ENCODE data around the gene BPIFA2. TPM values are rescaled to one million over a fixed set of nuclear protein-coding genes. Genes with fewer than 3 reads are reported as not detected.

BPIFA2 gene
- total and polyA plus RNA-seq, 2 of the 4 experiments (the other 2 are of a cell fraction), result not detected

DNA sequence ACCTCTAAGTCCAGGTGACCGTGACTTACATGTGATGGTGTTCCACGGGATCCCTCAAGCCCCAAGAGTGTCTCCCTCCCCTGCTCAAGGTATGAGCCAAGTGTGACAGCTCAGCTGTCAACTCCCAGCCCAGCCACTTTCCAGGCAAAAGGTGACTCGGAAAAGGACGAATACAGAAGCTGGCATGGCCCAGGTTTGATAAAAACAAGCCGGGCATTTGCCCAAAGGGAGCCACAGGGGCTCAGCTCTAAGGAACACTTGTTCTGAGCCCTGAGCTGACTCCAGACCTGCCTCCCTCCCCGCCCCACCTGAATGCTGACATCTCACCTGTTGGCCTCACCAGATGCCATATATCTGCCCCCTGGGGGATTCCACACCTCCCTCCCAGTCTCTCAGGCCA lies 43.0 kb upstream of the BPIFA2 start:
- H3K4me3 ChIP-seq (ENCODE audit: insufficient read depth, low read depth, low read length), result no peak overlapping the region
- H3K27me3 ChIP-seq (ENCODE audit: control insufficient read depth, insufficient read depth, low read length), result peaks cover 5% of the 10 kb centered on the region
- H3K14ac ChIP-seq (replicated peaks; ENCODE audit: low read depth, low read length), result no peak overlapping the region
- H2AK5ac ChIP-seq (ENCODE audit: low read depth, low read length), result no peak overlapping the region
- no peak overlapping the region for H2BK5ac ChIP-seq (ENCODE audit: low read depth, low read length, poor library complexity, severe bottlenecking)
- DNase-seq (no peak), ATAC-seq (ENCODE audit: low read depth) (no peak)
- intact Hi-C loops (cut with micrococcal nuclease) (no loop called here), dilution Hi-C loops (cut with HindIII; ENCODE audit: low sequenced_read_pairs, unreplicated experiment) (no loop called here), in situ Hi-C loops (cut with MboI; ENCODE audit: low sequenced_read_pairs) (no loop called here)
- BruUV-seq (replicated peaks), result no TSS peak
- POLR2A ChIA-PET (ENCODE audit: unreplicated experiment), result no interaction called here
- no peak overlapping the region for H3K27ac ChIP-seq (ENCODE audit: insufficient read depth, low read length)
- no peaks in the 10 kb centered on the region for H3K9me3 ChIP-seq (ENCODE audit: control insufficient read depth, insufficient read depth, low read length)
- H2AFZ ChIP-seq (replicated peaks; ENCODE audit: low read length, poor library complexity), result no peak overlapping the region
- H3K18ac ChIP-seq (ENCODE audit: low read depth, low read length), result no peak overlapping the region
- H2BK120ac ChIP-seq (ENCODE audit: low read depth, low read length), result no peak overlapping the region
- no peak overlapping the region for H4K91ac ChIP-seq (ENCODE audit: insufficient read depth, low read depth, low read length)
- no peak overlapping the region for H3K23ac ChIP-seq (ENCODE audit: low read depth, low read length)
- CTCF ChIA-PET, result no interaction called here
- TF ChIP-seq NFE2L2 (IDR thresholded peaks at IDR 0.05; ENCODE audit: low read depth, low read length), result no peak
- TF ChIP-seq, protein P1, sequence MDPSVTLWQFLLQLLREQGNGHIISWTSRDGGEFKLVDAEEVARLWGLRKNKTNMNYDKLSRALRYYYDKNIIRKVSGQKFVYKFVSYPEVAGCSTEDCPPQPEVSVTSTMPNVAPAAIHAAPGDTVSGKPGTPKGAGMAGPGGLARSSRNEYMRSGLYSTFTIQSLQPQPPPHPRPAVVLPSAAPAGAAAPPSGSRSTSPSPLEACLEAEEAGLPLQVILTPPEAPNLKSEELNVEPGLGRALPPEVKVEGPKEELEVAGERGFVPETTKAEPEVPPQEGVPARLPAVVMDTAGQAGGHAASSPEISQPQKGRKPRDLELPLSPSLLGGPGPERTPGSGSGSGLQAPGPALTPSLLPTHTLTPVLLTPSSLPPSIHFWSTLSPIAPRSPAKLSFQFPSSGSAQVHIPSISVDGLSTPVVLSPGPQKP (IDR thresholded peaks at IDR 0.05; ENCODE audit: borderline replicate concordance, low read depth, low read length), result no peak
- no peak for TF ChIP-seq POLR2A (IDR thresholded peaks at IDR 0.05; ENCODE audit: low read depth, low read length)
- TF ChIP-seq RAD21 (IDR thresholded peaks at IDR 0.05; ENCODE audit: low read length), result no peak
- no peak for TF ChIP-seq MXI1 (IDR thresholded peaks at IDR 0.05; ENCODE audit: borderline replicate concordance, low read depth, low read length)
- TF ChIP-seq MAZ (IDR thresholded peaks at IDR 0.05; ENCODE audit: borderline replicate concordance, low read depth, low read length), result no peak
- TF ChIP-seq, protein P2, sequence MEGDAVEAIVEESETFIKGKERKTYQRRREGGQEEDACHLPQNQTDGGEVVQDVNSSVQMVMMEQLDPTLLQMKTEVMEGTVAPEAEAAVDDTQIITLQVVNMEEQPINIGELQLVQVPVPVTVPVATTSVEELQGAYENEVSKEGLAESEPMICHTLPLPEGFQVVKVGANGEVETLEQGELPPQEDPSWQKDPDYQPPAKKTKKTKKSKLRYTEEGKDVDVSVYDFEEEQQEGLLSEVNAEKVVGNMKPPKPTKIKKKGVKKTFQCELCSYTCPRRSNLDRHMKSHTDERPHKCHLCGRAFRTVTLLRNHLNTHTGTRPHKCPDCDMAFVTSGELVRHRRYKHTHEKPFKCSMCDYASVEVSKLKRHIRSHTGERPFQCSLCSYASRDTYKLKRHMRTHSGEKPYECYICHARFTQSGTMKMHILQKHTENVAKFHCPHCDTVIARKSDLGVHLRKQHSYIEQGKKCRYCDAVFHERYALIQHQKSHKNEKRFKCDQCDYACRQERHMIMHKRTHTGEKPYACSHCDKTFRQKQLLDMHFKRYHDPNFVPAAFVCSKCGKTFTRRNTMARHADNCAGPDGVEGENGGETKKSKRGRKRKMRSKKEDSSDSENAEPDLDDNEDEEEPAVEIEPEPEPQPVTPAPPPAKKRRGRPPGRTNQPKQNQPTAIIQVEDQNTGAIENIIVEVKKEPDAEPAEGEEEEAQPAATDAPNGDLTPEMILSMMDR (conservative IDR thresholded peaks at IDR 0.05; ENCODE audit: low read depth, low read length), result no peak
- TF ChIP-seq SMC3 (IDR thresholded peaks at IDR 0.05; ENCODE audit: low read depth, low read length), result no peak
- no peak for TF ChIP-seq CEBPB (IDR thresholded peaks at IDR 0.05; ENCODE audit: low read depth, low read length)
- no peak for TF ChIP-seq RFX5 (IDR thresholded peaks at IDR 0.05; ENCODE audit: low read depth, low read length)
- no peaks in the 10 kb centered on the region for H3K79me1 ChIP-seq (ENCODE audit: low read depth in 1 of 2, low read length in 2 of 2)
- no peak overlapping the region for H4K5ac ChIP-seq (ENCODE audit: low read depth, low read length)
- H3K9me1 ChIP-seq (ENCODE audit: insufficient read depth, low read length), result no peaks in the 10 kb centered on the region
- no peaks in the 10 kb centered on the region for H3K36me3 ChIP-seq (ENCODE audit: control insufficient read depth, insufficient read depth, low read length)
- H3K9ac ChIP-seq (ENCODE audit: low read depth, low read length), result no peak overlapping the region
- no peaks in the 10 kb centered on the region for H3K4me1 ChIP-seq (ENCODE audit: control insufficient read depth, insufficient read depth, low read length)
- no peak overlapping the region for H3K4me2 ChIP-seq (ENCODE audit: low read depth, low read length)
- H3K56ac ChIP-seq (ENCODE audit: extremely low read depth, insufficient read depth, low read length), result no peak overlapping the region
- no peaks in the 10 kb centered on the region for H4K20me1 ChIP-seq (ENCODE audit: insufficient read depth, low read length)
- no peak overlapping the region for H2BK15ac ChIP-seq (ENCODE audit: low read depth, low read length)
- 22% methylated on average over 4 of the region's 6 CpGs; no CpG with 5 or more reads in 1 of the 2 experiments for WGBS, 2 experiments (ENCODE audit: extremely low coverage in 2 of 2, insufficient read length in 1 of 2)
- H2BK20ac ChIP-seq (ENCODE audit: low read depth, low read length), result no peak overlapping the region
- no peak overlapping the region for H4K8ac ChIP-seq (ENCODE audit: low read depth in 2 of 2, low read length in 2 of 2)
- no peak overlapping the region for H3K4ac ChIP-seq (ENCODE audit: low read depth, low read length)
- H2AK9ac ChIP-seq (replicated peaks; ENCODE audit: low read depth, low read length, poor library complexity), result no peak overlapping the region

Measured in IMR-90 (cell line).